ENCODE measurements around the gene CD36. TPM values are rescaled to one million over a fixed set of nuclear protein-coding genes. Genes with fewer than 3 reads are reported as not detected.

Gene CD36
- total RNA-seq, 1 donor from 2014 or later, result not detected

DNA sequence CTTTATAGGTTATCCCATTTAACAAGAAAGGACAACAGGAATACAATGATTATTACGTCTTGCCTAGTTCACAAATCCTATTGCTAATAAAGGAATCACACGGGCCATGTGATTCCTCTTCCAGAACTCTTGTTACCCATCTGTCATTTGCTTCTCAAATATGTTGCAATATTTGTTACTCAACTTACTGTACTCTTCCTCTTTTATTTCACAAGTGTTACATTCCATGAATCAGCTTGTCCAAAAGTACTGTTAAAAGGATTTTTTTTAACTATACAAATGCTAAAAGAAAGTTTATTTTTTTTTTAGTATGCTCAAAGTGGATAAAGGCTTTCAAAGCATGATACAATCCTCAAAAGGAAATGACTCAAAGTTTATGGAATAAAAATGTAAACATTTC lies 3.9 kb upstream of the CD36 start:
- DNase-seq, result no peak
- no peaks in the 10 kb centered on the region for H3K9me3 Mint-ChIP-seq
- no peak overlapping the region for H3K27ac Mint-ChIP-seq
- no peaks in the 10 kb centered on the region for H3K36me3 Mint-ChIP-seq (ENCODE audit: low read depth)
- no peaks in the 10 kb centered on the region for H3K4me1 Mint-ChIP-seq
- no peaks in the 10 kb centered on the region for H3K27me3 Mint-ChIP-seq
- H3K4me3 Mint-ChIP-seq, result no peak overlapping the region
- intact Hi-C loops (cut with micrococcal nuclease), result no loop called here

DNA sequence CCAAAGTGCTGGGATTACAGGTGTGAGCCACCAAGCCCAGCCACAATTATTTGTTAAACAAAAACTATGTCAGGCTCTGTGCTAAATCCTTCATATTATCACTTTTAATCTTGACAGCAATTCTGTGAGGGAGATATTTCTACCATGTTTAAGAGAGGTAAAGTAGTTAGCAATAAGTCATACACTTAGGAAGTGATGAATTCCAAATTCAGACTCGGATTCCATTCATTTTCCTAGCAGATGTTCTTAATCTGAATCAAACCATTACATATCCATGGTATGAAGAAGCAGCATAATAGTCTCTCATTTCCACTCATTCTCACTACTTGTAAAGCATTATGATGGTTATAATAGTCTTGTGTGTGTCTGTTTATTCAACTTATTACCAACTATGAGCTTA lies 2.9 kb upstream of the CD36 start:
- no peaks in the 10 kb centered on the region for H3K36me3 Mint-ChIP-seq (ENCODE audit: low read depth)
- DNase-seq, result no peak
- intact Hi-C loops (cut with micrococcal nuclease), result no loop called here
- no peaks in the 10 kb centered on the region for H3K4me1 Mint-ChIP-seq
- H3K27me3 Mint-ChIP-seq, result no peaks in the 10 kb centered on the region
- H3K9me3 Mint-ChIP-seq, result no peaks in the 10 kb centered on the region
- H3K27ac Mint-ChIP-seq, result no peak overlapping the region
- H3K4me3 Mint-ChIP-seq, result no peak overlapping the region

DNA sequence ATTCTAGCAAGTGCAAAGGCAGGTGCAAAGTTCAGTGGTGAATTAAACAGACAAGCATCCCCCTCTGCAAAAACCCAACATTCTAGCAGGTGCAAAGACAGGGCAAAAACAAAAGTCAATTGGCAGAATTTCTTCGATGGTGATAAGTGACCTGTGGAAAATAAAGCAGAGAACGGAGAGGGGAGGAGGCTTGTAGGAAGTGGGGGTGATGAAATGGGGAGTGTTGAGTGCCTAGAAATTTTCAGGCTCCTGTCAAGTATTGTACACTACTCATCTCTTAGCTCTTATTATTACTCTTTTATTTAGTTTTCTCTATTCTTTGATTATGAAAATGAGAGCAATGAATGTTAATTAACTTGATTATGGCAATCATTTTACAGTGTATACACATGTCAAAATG lies 2.4 kb upstream of the CD36 start:
- Mint-ChIP-seq H3K4me3 (no peak overlapping the region), H3K27ac (no peak overlapping the region), H3K9me3 (no peaks in the 10 kb centered on the region), H3K4me1 (no peaks in the 10 kb centered on the region), H3K27me3 (no peaks in the 10 kb centered on the region), H3K36me3 (ENCODE audit: low read depth) (no peaks in the 10 kb centered on the region)
- DNase-seq, result no peak
- intact Hi-C loops (cut with micrococcal nuclease), result no loop called here

DNA sequence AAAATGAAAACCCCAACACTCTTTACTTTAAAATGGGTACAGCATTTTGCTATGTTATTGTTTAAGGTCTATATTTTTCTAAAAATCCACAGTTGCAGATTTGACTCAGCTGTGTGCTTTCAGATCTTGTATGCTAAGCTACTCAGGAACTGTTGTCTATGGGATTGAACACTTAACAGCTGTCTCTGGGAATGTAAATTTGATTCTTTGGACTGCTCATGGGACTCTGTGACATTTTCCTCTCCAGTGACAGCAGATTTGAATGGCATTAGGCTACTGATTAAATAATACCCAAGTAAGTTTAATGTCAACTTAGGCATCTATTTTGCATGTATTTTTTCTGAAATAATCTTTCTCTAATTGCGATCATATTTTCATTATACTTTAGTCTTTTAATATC lies 1.7 kb upstream of the CD36 start:
- H3K4me3 Mint-ChIP-seq, result no peak overlapping the region
- intact Hi-C loops (cut with micrococcal nuclease), result no loop called here
- H3K9me3 Mint-ChIP-seq, result no peaks in the 10 kb centered on the region
- no peak overlapping the region for H3K27ac Mint-ChIP-seq
- H3K36me3 Mint-ChIP-seq (ENCODE audit: low read depth), result no peaks in the 10 kb centered on the region
- no peak for DNase-seq
- H3K27me3 Mint-ChIP-seq, result no peaks in the 10 kb centered on the region
- no peaks in the 10 kb centered on the region for H3K4me1 Mint-ChIP-seq

DNA sequence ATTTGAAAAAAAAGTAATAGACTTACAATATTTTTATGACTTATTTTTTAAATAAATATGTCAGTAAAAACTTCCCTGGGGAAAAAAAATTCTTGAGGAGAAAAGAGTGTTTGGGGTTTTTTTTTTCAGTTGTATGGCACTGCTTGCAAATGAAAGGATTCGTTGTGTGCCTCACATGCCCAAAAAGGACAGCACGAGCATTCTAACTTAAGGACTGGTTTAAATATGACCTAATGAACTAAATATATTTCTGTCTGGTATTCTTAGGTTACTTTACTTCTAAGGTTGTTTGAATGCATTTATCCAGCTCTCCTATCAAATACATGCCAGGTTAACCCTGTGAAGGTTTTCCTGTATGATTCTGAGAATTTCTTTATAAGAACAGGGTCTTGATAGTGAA lies 988 bp upstream of the CD36 start:
- Mint-ChIP-seq H3K36me3 (ENCODE audit: low read depth) (no peaks in the 10 kb centered on the region), H3K9me3 (no peaks in the 10 kb centered on the region), H3K4me3 (no peak overlapping the region), H3K4me1 (no peaks in the 10 kb centered on the region), H3K27ac (no peak overlapping the region), H3K27me3 (no peaks in the 10 kb centered on the region)
- intact Hi-C loops (cut with micrococcal nuclease), result no loop called here
- DNase-seq, result no peak

DNA sequence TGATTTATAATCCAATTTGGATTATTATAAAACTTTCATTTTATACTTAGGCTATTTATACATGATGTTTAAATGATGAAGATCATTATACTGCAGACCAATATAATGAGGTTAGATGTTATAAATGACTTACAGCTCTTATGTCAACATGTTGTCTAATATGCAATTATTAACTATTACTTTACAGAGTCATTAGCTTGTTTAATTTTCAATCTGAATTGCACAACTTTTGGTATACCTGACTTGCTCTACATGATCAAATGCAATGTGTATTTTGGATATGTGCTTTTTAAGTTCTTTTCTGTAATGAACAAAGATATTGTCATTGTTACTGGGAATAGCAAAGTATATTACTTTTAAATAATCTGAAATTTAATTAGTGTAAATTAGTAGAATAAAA lies 569 bp downstream of the CD36 start:
- no peaks in the 10 kb centered on the region for H3K27me3 Mint-ChIP-seq
- intact Hi-C loops (cut with micrococcal nuclease), result no loop called here
- H3K4me3 Mint-ChIP-seq, result no peak overlapping the region
- no peaks in the 10 kb centered on the region for H3K36me3 Mint-ChIP-seq (ENCODE audit: low read depth)
- no peak for DNase-seq
- no peaks in the 10 kb centered on the region for H3K4me1 Mint-ChIP-seq
- no peaks in the 10 kb centered on the region for H3K9me3 Mint-ChIP-seq
- no peak overlapping the region for H3K27ac Mint-ChIP-seq

DNA sequence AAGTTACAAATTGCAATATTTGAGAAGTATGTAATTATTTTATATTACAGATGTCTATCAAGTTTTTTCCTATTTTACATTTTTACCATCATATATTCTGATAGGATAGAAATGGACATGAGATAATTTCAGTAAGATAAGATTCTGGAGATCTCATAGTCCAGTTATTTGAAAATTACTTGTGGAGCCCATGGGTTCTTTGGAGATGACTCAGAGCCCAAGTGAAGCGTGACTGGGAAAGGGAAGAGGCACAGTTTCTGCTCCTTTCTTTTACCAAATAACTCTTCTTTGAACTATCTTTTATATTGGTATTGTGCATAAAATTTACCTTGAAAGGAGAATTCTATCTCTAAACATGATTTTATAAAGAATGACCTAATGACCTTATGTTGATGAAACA lies 2.4 kb downstream of the CD36 start:
- intact Hi-C loops (cut with micrococcal nuclease), result no loop called here
- DNase-seq, result no peak
- Mint-ChIP-seq H3K27ac (no peak overlapping the region), H3K9me3 (no peaks in the 10 kb centered on the region), H3K27me3 (no peaks in the 10 kb centered on the region), H3K36me3 (ENCODE audit: low read depth) (no peaks in the 10 kb centered on the region), H3K4me1 (no peaks in the 10 kb centered on the region), H3K4me3 (no peak overlapping the region)

DNA sequence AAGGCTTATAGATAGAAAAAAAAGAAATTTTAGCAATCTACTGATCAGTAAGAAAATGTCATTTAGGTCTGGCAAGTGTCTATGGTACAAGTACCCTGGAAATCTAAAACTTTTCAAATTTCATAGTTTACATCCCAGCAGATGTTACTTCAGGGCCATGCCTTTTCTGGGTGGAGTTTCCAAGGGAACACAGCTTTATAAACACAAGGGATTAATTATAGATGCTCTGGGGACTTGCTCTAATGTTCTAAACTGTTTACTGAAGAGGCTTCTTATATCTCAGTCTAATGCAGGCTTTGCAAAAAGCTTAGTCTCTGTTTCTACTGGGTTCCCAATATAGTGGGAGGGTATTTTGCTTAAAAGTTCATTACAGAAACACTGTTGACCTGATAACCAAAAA lies 3.1 kb downstream of the CD36 start:
- no peaks in the 10 kb centered on the region for H3K27me3 Mint-ChIP-seq
- no peak overlapping the region for H3K4me3 Mint-ChIP-seq
- intact Hi-C loops (cut with micrococcal nuclease), result no loop called here
- H3K36me3 Mint-ChIP-seq (ENCODE audit: low read depth), result no peaks in the 10 kb centered on the region
- no peaks in the 10 kb centered on the region for H3K4me1 Mint-ChIP-seq
- no peaks in the 10 kb centered on the region for H3K9me3 Mint-ChIP-seq
- DNase-seq, result no peak
- H3K27ac Mint-ChIP-seq, result no peak overlapping the region

DNA sequence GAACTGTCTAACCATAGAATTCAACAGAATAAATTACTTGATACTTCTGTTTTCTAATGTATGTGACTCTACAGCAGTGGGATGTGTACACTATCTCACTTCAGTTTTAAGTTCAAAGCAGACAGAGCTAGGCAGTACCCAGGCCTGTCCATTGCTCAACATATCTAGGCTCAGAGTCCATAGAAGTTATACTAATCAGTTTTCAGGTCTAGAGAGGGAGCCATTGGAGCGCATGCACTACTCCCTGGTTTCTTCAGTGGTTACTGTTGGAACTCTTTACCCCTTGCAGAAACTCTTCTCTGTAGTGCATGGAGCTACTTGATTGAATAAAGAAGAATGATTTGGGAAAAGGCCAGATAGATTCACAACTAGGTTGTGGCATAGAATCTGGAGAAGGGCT lies 4.4 kb downstream of the CD36 start:
- DNase-seq, result no peak
- no peaks in the 10 kb centered on the region for H3K4me1 Mint-ChIP-seq
- H3K36me3 Mint-ChIP-seq (ENCODE audit: low read depth), result no peaks in the 10 kb centered on the region
- intact Hi-C loops (cut with micrococcal nuclease), result no loop called here
- no peaks in the 10 kb centered on the region for H3K9me3 Mint-ChIP-seq
- no peaks in the 10 kb centered on the region for H3K27me3 Mint-ChIP-seq
- H3K27ac Mint-ChIP-seq, result no peak overlapping the region
- no peak overlapping the region for H3K4me3 Mint-ChIP-seq

DNA sequence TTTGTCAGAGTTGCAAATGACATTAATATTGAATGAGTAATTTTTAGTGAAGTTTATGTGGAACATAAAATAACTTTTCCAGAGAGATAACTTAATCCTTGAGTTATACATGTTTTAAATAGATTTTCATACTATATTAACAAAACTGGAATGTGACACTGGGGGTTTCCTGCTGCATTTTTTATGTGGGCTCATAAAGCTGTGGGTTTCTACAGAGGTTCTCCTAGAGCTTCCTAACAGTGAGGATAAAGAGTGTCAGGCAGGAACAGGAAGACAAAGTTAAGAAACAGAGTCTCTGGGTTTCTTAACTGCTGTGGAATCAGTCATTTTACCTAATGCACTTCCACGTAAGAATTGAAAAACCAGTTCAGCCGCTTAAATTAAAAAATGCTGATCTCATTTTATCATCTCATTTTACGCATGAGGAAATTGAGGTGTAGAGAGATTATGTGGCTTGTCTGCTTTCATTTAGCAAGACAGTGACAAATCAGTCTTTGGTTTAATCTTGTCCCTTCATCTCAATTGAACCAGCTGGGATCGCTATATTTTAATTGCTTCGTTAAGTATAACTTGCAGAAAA lies 5.0 kb downstream of the CD36 start:
- DNase-seq, result no peak
- intact Hi-C loops (cut with micrococcal nuclease), result no loop called here
- no peak overlapping the region for H3K27ac Mint-ChIP-seq
- H3K9me3 Mint-ChIP-seq, result no peaks in the 10 kb centered on the region
- H3K36me3 Mint-ChIP-seq (ENCODE audit: low read depth), result no peaks in the 10 kb centered on the region
- H3K4me3 Mint-ChIP-seq, result no peak overlapping the region
- no peaks in the 10 kb centered on the region for H3K4me1 Mint-ChIP-seq
- H3K27me3 Mint-ChIP-seq, result no peaks in the 10 kb centered on the region

DNA sequence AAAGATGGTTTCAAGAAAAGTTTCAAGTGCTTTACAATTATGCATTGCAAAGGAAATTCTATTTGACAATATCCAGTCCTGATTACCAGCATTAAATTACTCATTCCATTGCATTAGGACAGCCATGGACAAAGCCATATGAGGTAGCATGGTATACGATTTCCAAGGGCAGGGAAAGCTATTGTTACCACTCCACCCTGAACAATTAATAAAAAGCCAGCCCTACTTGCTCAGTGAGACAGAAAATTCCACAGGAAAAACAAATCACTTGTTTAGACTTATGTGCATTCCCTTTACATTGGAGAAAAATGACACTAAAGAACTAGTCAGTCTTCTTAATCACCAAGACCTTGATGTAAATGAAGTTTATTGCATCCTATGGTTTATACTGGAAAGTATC lies 5.6 kb downstream of the CD36 start:
- H3K9me3 Mint-ChIP-seq, result no peaks in the 10 kb centered on the region
- no peaks in the 10 kb centered on the region for H3K36me3 Mint-ChIP-seq (ENCODE audit: low read depth)
- intact Hi-C loops (cut with micrococcal nuclease), result no loop called here
- H3K4me3 Mint-ChIP-seq, result no peak overlapping the region
- no peaks in the 10 kb centered on the region for H3K4me1 Mint-ChIP-seq
- H3K27me3 Mint-ChIP-seq, result no peaks in the 10 kb centered on the region
- DNase-seq, result no peak
- no peak overlapping the region for H3K27ac Mint-ChIP-seq

DNA sequence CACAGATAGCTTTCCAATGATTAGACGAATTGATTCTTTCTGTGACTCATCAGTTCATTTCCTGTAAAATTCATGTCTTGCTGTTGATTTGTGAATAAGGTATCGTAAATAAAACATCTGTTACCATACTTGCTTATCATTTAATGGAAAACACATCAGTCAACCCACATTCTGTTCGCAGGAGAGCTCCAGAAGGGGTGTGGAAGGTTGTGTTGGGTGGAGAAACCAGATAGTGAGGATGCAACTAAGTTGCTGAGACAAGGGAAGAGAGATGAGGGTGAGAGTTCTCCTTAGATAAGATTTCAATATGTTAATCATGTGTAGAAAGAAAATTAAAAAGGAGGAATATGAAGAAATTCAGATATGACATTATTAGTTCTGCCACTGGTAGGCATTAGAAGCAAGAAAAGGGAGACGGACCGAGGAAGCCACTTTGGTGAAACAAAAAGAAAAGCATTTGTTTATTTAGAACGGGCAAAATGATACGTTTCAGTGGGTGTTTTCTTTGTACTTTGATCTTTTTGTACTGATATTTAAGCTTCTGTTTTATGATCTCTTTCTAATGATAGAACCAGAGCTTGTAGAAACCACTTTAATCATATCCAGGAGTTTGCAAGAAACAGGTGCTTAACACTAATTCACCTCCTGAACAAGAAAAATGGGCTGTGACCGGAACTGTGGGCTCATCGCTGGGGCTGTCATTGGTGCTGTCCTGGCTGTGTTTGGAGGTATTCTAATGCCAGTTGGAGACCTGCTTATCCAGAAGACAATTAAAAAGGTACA lies 7.8 kb downstream of the CD36 start:
- Mint-ChIP-seq H3K27me3 (no peaks in the 10 kb centered on the region), H3K4me3 (no peak overlapping the region), H3K4me1 (no peaks in the 10 kb centered on the region), H3K36me3 (ENCODE audit: low read depth) (no peaks in the 10 kb centered on the region), H3K9me3 (no peaks in the 10 kb centered on the region), H3K27ac (no peak overlapping the region)
- no peak for DNase-seq
- intact Hi-C loops (cut with micrococcal nuclease), result no loop called here

DNA sequence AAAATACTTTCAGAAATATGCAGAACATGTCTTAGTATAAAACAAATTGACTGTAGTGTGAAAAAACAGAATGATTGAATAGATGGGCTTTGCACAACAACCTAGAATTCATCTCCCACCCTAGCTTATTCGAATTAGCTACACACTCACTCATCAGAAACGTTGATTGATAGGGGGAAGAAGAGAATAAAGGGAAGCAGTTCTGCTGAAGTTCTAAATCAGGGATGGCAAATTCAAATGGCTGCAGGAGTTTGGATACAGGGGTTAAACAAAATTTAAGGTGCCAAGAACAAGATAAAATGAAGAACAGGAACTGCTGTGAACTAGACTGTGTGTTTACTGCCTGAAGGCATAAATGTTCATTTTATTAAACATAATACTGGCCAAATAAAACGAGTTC lies 9.0 kb downstream of the CD36 start:
- no peaks in the 10 kb centered on the region for H3K27me3 Mint-ChIP-seq
- no peak overlapping the region for H3K27ac Mint-ChIP-seq
- no peaks in the 10 kb centered on the region for H3K9me3 Mint-ChIP-seq
- H3K4me1 Mint-ChIP-seq, result no peaks in the 10 kb centered on the region
- intact Hi-C loops (cut with micrococcal nuclease), result no loop called here
- no peak overlapping the region for H3K4me3 Mint-ChIP-seq
- no peaks in the 10 kb centered on the region for H3K36me3 Mint-ChIP-seq (ENCODE audit: low read depth)
- DNase-seq, result no peak

DNA sequence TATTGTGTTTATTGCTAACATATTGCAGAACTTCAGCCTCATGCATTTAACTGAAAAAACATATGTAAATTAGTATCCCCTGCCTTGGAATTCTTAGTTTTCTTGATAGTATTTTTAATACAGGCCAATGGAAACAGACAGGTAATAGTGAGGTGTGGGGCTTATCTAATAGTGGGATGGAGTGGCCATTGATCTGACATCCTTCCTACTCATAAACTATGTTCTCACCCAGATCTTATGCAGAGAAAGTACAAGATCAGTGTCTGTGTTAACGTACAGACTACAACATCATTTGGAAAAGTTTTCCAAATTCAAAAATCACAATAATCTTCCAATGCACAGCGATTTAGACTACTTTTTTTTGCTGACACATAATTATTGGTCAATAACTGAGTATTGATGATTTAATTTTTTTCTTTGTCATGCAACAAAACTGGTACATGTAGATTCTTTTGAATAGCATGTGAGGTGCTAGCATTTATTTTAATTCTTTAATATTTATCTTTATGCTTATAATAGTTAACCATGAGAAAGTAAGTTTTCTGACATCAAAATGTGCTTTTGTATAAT lies 9.7 kb downstream of the CD36 start:
- H3K27ac Mint-ChIP-seq, result no peak overlapping the region
- H3K27me3 Mint-ChIP-seq, result no peaks in the 10 kb centered on the region
- H3K9me3 Mint-ChIP-seq, result no peaks in the 10 kb centered on the region
- H3K36me3 Mint-ChIP-seq (ENCODE audit: low read depth), result no peaks in the 10 kb centered on the region
- no peak overlapping the region for H3K4me3 Mint-ChIP-seq
- no peaks in the 10 kb centered on the region for H3K4me1 Mint-ChIP-seq
- intact Hi-C loops (cut with micrococcal nuclease), result no loop called here
- DNase-seq, result no peak

DNA sequence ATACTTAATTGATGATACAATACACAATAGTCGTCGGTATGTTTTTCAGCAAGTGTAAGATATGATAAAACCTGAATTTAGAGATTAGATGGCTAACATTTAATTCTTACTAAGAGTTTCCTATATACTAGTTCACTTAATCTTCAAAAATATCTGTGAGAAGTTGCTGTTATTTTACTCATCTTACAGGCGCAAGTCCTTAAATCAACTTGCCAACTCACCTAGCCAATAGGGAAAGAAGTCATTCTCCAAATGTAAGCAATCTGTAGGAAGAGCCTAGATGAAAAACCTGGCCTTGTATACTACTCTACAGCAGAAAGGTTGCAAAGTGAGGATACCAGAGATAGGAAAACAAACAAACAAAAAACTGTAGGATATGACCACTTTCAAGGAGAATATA lies 10.6 kb downstream of the CD36 start:
- H3K27ac Mint-ChIP-seq, result no peak overlapping the region
- no peaks in the 10 kb centered on the region for H3K9me3 Mint-ChIP-seq
- no peaks in the 10 kb centered on the region for H3K36me3 Mint-ChIP-seq (ENCODE audit: low read depth)
- no peak overlapping the region for H3K4me3 Mint-ChIP-seq
- intact Hi-C loops (cut with micrococcal nuclease), result no loop called here
- H3K27me3 Mint-ChIP-seq, result no peaks in the 10 kb centered on the region
- DNase-seq, result no peak
- no peaks in the 10 kb centered on the region for H3K4me1 Mint-ChIP-seq

Measured in activated CD4-positive, alpha-beta T cell treated with anti-CD3 and anti-CD28 coated beads, Interleukin-2, amount 10 ng/mL, durations not matched to agents 24 days and 14 days (primary cell).